GM12891 (cell line): Measurements from ENCODE around the gene CNTN4.

Source experiments
- POLR2A ChIP-seq: IDR thresholded peaks from 2 replicates; pipeline ENCODE4 v1.6.1; 2011; ENCODE audit warnings: low read depth, low read length, control low read depth
- TAF1 ChIP-seq: IDR thresholded peaks from 2 replicates; pipeline ENCODE4 v1.6.1; 2011; ENCODE audit warnings: low read depth, low read length, control low read depth

DNA sequence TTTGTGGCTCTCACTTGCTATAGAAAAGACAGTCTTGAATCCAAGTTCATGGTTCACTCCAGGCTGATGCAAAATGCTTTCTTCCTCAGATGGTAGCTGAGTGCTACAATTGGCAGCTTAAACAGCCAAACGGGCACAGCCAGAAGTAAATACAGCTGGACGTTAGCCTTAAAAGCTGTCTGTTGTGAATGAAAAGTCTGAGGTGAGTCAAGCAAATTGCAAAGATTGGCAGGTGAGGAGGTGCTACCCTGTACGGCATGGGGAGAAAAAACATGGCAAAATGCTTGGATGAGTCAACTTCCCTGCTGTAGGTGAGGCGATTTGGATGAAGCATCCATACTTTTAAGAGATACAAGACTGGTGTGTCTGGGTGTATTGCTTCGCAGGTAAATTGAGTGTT is 971.1 kb downstream of the CNTN4 start:
- no peak for TF ChIP-seq POLR2A
- TF ChIP-seq TAF1, result no peak
